ENCODE data around the gene SLC2A13. TPM values are rescaled to one million over a fixed set of nuclear protein-coding genes. Genes with fewer than 3 reads are reported as not detected.

SLC2A13 gene
- total and polyA plus RNA-seq, 8 donors, result 0.93 to 87.5 (median 4.0) TPM

DNA sequence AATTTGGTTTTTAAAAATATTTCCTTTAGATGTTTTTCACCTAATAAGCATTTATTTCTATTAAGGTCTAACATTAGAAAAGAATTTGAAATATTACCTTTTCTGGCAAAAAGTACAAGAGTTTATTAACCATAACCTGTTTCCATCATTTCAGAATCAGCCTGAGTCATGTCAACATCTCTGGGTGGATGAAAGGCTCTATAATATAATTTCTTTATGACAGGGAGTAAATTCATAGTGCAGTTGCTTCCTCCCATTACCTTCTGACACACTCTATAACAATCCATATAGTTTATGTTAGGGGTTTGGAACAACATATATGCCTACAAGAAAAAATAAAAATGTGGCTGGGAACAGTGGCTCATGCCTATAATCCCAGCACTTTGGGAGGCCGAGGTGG lies 134.5 kb downstream of the SLC2A13 start:
- intact Hi-C loops (cut with DNase I; ENCODE audit: low total_unique reads), result no loop called here
- WGBS, 5 donors, result 87 to 100% (median 94%) methylated on average over 1 of the region's 1 CpG

DNA sequence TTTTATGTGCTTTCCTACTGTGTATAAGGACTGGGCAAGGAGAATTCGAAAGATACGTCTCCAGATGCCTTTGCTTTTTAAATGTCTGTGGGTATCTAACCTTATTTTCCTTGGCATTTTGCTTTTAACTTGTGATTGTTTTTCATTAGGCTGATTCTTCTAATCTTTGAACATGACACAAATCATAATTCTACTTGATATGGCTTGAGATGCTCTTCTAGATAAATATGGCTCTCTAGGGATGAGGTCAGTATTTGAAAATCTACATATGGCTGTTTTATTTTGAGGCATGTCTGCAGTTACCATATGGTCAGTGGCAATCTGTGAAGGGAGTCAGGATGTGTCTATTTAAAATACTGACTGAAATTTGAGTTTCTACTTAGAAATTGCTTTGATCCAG lies 139.2 kb downstream of the SLC2A13 start:
- TF ChIP-seq POLR2AphosphoS5 (IDR thresholded peaks at IDR 0.05) (no peak), POLR2A (IDR thresholded peaks at IDR 0.05) (no peak), EP300 (IDR thresholded peaks at IDR 0.05) (no peak)
- TF ChIP-seq, protein P1, sequence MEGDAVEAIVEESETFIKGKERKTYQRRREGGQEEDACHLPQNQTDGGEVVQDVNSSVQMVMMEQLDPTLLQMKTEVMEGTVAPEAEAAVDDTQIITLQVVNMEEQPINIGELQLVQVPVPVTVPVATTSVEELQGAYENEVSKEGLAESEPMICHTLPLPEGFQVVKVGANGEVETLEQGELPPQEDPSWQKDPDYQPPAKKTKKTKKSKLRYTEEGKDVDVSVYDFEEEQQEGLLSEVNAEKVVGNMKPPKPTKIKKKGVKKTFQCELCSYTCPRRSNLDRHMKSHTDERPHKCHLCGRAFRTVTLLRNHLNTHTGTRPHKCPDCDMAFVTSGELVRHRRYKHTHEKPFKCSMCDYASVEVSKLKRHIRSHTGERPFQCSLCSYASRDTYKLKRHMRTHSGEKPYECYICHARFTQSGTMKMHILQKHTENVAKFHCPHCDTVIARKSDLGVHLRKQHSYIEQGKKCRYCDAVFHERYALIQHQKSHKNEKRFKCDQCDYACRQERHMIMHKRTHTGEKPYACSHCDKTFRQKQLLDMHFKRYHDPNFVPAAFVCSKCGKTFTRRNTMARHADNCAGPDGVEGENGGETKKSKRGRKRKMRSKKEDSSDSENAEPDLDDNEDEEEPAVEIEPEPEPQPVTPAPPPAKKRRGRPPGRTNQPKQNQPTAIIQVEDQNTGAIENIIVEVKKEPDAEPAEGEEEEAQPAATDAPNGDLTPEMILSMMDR (IDR thresholded peaks at IDR 0.05), result no peak
- H3K27ac ChIP-seq, result no peak overlapping the region
- no peaks in the 10 kb centered on the region for H3K9me3 ChIP-seq
- no peaks in the 10 kb centered on the region for H3K27me3 ChIP-seq
- intact Hi-C loops (cut with DNase I; ENCODE audit: low total_unique reads), result no loop called here
- WGBS, 5 donors, result 79 to 97% (median 92%) methylated on average over 2 of the region's 2 CpGs
- no peaks in the 10 kb centered on the region for H3K36me3 ChIP-seq
- H3K4me3 ChIP-seq, result no peak overlapping the region
- DNase-seq, result no peak
- H3K4me1 ChIP-seq, result no peaks in the 10 kb centered on the region

More for the DNA sequence above, 134.5 kb downstream of the SLC2A13 start:
- no peaks in the 10 kb centered on the region for H3K4me1 ChIP-seq
- H3K36me3 ChIP-seq, result no peaks in the 10 kb centered on the region
- no peaks in the 10 kb centered on the region for H3K27me3 ChIP-seq
- H3K9me3 ChIP-seq, result no peaks in the 10 kb centered on the region
- no peak overlapping the region for H3K27ac ChIP-seq
- DNase-seq, result no peak
- H3K4me3 ChIP-seq, result no peak overlapping the region
- TF ChIP-seq, protein P1 (IDR thresholded peaks at IDR 0.05), result no peak
- TF ChIP-seq EP300 (IDR thresholded peaks at IDR 0.05) (no peak), POLR2A (IDR thresholded peaks at IDR 0.05) (no peak), POLR2AphosphoS5 (IDR thresholded peaks at IDR 0.05) (no peak)

DNA sequence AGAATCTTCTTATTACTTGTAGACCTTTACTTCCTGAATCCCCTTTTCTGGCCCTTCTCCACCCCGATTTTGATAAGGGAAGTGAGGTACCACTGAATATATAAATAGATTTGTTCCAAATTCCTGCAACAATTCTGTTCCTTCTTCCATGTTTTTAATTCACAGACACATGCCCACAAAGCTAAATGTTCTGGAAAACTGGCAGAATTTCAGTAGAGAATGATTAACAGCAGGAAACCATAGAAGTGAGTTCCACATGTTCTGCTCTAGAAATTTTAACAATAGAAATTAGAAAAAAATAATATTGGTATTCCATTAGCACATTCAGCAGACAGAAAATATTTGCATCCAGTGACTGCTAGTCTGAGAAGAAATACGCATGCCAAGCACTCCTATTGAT lies 139.6 kb downstream of the SLC2A13 start:
- Histone ChIP-seq H3K27me3 (no peaks in the 10 kb centered on the region), H3K27ac (no peak overlapping the region), H3K4me3 (no peak overlapping the region), H3K9me3 (no peaks in the 10 kb centered on the region), H3K4me1 (no peaks in the 10 kb centered on the region), H3K36me3 (no peaks in the 10 kb centered on the region)
- no peak for DNase-seq
- 66 to 74% (median 73%) methylated on average over 2 of the region's 2 CpGs for WGBS, 5 donors
- TF ChIP-seq POLR2A (IDR thresholded peaks at IDR 0.05), result no peak
- TF ChIP-seq, protein P1 (IDR thresholded peaks at IDR 0.05), result no peak
- TF ChIP-seq EP300 (IDR thresholded peaks at IDR 0.05), result no peak
- TF ChIP-seq POLR2AphosphoS5 (IDR thresholded peaks at IDR 0.05), result no peak
- intact Hi-C loops (cut with DNase I; ENCODE audit: low total_unique reads), result no loop called here

DNA sequence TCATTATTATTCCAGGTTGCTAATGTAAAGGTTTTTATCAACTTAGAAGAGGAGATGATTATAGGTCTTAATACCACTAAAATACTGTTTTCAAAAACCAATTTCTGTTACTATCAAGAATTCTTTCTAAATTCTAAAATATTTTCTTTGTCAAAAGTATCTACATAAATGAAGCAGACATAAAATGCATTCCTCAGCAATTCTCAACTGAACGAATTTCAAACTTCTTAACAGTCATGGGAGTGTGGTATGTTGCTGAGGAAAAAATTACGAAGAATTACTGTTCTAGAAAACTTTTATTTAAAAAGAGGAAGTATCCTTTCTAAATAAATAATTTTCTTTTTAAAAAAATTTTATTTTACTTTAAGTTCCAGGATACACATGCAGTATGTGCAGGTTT lies 146.4 kb downstream of the SLC2A13 start:
- TF ChIP-seq EP300 (IDR thresholded peaks at IDR 0.05), result no peak
- TF ChIP-seq, protein P1 (IDR thresholded peaks at IDR 0.05), result no peak
- TF ChIP-seq POLR2A (IDR thresholded peaks at IDR 0.05), result no peak
- TF ChIP-seq POLR2AphosphoS5 (IDR thresholded peaks at IDR 0.05), result no peak
- Histone ChIP-seq H3K4me1 (no peaks in the 10 kb centered on the region), H3K9me3 (no peaks in the 10 kb centered on the region), H3K27ac (no peak overlapping the region), H3K27me3 (no peaks in the 10 kb centered on the region), H3K36me3 (no peaks in the 10 kb centered on the region), H3K4me3 (no peak overlapping the region)
- intact Hi-C loops (cut with DNase I; ENCODE audit: low total_unique reads), result no loop called here
- no peak for DNase-seq
- 89 to 92% (median 92%) methylated on average over 2 of the region's 2 CpGs for WGBS, 5 donors
